ENCODE measurements around the gene RLF.
"Not testable (repeated sequence)": the region's sequence is repeated elsewhere in the genome, so short reads cannot be mapped to it uniquely, and the experiment has no call there.

Gene RLF

GRCh38 chr1:40204856-40205255 is 43.7 kb downstream of the RLF start:
- Histone ChIP-seq H3K36me3 (peaks cover 51% of the 10 kb centered on the region), H3K27ac (no peak overlapping the region), H3K27me3 (no peaks in the 10 kb centered on the region), H3K9me3 (no peaks in the 10 kb centered on the region), H3K4me1 (ENCODE audit: control insufficient read depth in 1 of 2, insufficient read depth in 1 of 2, low read depth in 1 of 2, low read length in 1 of 2) (no peaks in the 10 kb centered on the region), H3K4me3 (ENCODE audit: low read depth in 1 of 2, low read length in 1 of 2) (no peak overlapping the region)
- TF ChIP-seq, protein P1, sequence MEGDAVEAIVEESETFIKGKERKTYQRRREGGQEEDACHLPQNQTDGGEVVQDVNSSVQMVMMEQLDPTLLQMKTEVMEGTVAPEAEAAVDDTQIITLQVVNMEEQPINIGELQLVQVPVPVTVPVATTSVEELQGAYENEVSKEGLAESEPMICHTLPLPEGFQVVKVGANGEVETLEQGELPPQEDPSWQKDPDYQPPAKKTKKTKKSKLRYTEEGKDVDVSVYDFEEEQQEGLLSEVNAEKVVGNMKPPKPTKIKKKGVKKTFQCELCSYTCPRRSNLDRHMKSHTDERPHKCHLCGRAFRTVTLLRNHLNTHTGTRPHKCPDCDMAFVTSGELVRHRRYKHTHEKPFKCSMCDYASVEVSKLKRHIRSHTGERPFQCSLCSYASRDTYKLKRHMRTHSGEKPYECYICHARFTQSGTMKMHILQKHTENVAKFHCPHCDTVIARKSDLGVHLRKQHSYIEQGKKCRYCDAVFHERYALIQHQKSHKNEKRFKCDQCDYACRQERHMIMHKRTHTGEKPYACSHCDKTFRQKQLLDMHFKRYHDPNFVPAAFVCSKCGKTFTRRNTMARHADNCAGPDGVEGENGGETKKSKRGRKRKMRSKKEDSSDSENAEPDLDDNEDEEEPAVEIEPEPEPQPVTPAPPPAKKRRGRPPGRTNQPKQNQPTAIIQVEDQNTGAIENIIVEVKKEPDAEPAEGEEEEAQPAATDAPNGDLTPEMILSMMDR (IDR thresholded peaks at IDR 0.05) = no peak

- Histone ChIP-seq H3K4me1 (ENCODE audit: control insufficient read depth in 1 of 2, insufficient read depth in 1 of 2, low read depth in 1 of 2, low read length in 1 of 2) (no peaks in the 10 kb centered on the region), H3K27me3 (no peaks in the 10 kb centered on the region), H3K4me3 (ENCODE audit: low read depth in 1 of 2, low read length in 1 of 2) (no peak overlapping the region), H3K9me3 (no peaks in the 10 kb centered on the region), H3K27ac (no peak overlapping the region), H3K36me3 (peaks cover 51% of the 10 kb centered on the region)
- TF ChIP-seq, protein P1 (IDR thresholded peaks at IDR 0.05) = no peak
Observed at GRCh38 chr1:40210511-40211204, 49.5 kb downstream of the RLF start.

GRCh38 chr1:40218333-40218732 is 57.1 kb downstream of the RLF start:
- Histone ChIP-seq H3K4me1 (ENCODE audit: control insufficient read depth in 1 of 2, insufficient read depth in 1 of 2, low read depth in 1 of 2, low read length in 1 of 2) (no peaks in the 10 kb centered on the region), H3K27me3 (no peaks in the 10 kb centered on the region), H3K4me3 (ENCODE audit: low read depth in 1 of 2, low read length in 1 of 2) (no peak overlapping the region), H3K27ac (no peak overlapping the region), H3K9me3 (no peaks in the 10 kb centered on the region), H3K36me3 (peaks cover 13% of the 10 kb centered on the region)
- TF ChIP-seq, protein P1 (IDR thresholded peaks at IDR 0.05) = no peak

- not testable (repeated sequence) for H3K27me3 ChIP-seq; H3K4me1 ChIP-seq (ENCODE audit: control insufficient read depth in 1 of 2, insufficient read depth in 1 of 2, low read depth in 1 of 2, low read length in 1 of 2); H3K4me3 ChIP-seq (ENCODE audit: low read depth in 1 of 2, low read length in 1 of 2); H3K9me3 ChIP-seq; H3K27ac ChIP-seq
- H3K36me3 ChIP-seq = peaks cover 25% of the 10 kb centered on the region
Observed at GRCh38 chr1:40221471-40221905, 60.3 kb downstream of the RLF start.

DNA sequence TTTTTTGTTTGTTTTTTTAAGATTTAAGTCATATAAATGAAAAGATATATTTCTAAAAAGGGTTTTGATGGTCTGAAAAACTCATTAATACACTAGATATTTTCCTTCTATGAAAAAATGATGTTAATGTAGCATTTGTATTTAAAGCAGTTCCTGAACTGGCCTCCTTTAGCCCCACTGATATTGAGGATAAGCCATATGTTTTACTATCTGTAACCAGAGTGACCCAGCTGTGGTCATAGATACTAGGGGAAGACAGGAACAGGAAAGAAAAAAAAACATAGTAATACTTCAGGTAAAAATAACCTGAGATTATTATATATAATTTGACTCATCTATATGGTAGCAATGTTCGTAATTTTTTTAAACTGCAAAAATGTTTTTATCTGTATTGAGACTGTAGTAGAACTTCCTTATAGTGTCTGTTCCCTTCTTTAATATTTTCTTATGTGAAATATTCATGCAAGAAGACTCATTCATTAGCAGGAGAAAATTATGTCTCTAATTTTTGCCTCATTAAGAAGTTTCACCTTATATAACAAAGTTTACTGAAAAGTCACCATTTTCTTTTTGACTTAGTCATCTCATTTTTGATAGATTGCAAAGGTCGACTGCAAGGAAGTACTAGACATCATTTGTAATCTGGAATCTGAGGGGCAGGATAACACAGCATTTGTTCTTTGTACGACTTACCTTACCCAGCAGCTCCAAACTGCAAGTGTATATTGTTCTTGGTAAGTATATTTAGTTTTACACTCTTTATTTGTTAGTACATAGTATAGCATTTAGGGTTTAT is 61.0 kb downstream of the RLF start:
- Histone ChIP-seq H3K4me1 (ENCODE audit: control insufficient read depth in 1 of 2, insufficient read depth in 1 of 2, low read depth in 1 of 2, low read length in 1 of 2) (no peaks in the 10 kb centered on the region), H3K4me3 (ENCODE audit: low read depth in 1 of 2, low read length in 1 of 2) (no peak overlapping the region), H3K27ac (no peak overlapping the region), H3K27me3 (no peaks in the 10 kb centered on the region), H3K9me3 (no peaks in the 10 kb centered on the region), H3K36me3 (peaks cover 20% of the 10 kb centered on the region)
- TF ChIP-seq, protein P1 (IDR thresholded peaks at IDR 0.05) = no peak

DNA sequence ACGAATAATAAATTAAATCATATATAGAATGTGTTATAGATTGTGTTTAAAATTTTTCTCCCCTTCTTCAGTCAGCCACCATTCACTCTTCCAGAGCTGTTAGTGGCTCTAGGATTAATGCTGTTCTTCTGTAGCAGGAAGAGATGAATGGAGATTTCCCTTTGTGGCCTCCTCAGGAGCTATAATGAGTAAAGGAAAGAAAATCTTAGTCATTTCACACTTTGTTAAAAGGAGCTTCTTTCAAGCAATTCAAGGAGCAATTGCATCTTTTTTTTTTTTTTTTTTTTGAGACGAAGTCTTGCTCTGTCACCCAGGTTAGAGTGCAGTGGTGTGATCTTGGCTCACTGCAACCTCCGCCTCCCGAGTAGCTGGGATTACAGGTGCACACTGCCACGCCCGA is 62.9 kb downstream of the RLF start:
- Histone ChIP-seq H3K9me3 (no peaks in the 10 kb centered on the region), H3K36me3 (peaks cover 26% of the 10 kb centered on the region), H3K4me1 (ENCODE audit: control insufficient read depth in 1 of 2, insufficient read depth in 1 of 2, low read depth in 1 of 2, low read length in 1 of 2) (no peaks in the 10 kb centered on the region), H3K27ac (no peak overlapping the region), H3K27me3 (no peaks in the 10 kb centered on the region), H3K4me3 (ENCODE audit: low read depth in 1 of 2, low read length in 1 of 2) (no peak overlapping the region)
- TF ChIP-seq, protein P1 (IDR thresholded peaks at IDR 0.05) = no peak
